MM.1S (cell line): ENCODE data around the gene NXT2.
A peak's percentile ranks its signal among the peaks of the same experiment; 100 is the strongest.

Source experiments
- DNase-seq: peaks from one replicate; pipeline ENCODE4 v3.0.0-alpha.2; 2015
- H2AFZ ChIP-seq: fragments of 300-600 bp; sonication (generic); 2 replicates; pipeline ENCODE4 v1.6.0; 2016; ENCODE audit warnings: antibody characterized with exemption, low read length
- H3F3A ChIP-seq: fragments of 300-600 bp; sonication (generic); 2 replicates; pipeline ENCODE4 v1.6.1; 2016; ENCODE audit warnings: mild to moderate bottlenecking, antibody characterized with exemption, low read length, moderate library complexity, mixed read lengths; ENCODE audit not compliant: insufficient read depth
- H3K27ac ChIP-seq: fragments of 300-600 bp; sonication (generic); 2 replicates; pipeline ENCODE4 v1.5.1; 2016; ENCODE audit warnings: mild to moderate bottlenecking, low read length
- H3K27me3 ChIP-seq: fragments of 300-600 bp; sonication (generic); replicated peaks from 2 replicates; pipeline ENCODE4 v1.6.0; 2016; ENCODE audit warnings: low read length; ENCODE audit not compliant: insufficient read depth
- H3K36me3 ChIP-seq: fragments of 300-600 bp; sonication (generic); replicated peaks from 2 replicates; pipeline ENCODE4 v1.6.1; 2016; ENCODE audit warnings: mild to moderate bottlenecking, low read length, mixed read lengths; ENCODE audit not compliant: insufficient read depth
- H3K4me1 ChIP-seq: fragments of 300-600 bp; sonication (generic); 2 replicates; pipeline ENCODE4 v1.6.1; 2016; ENCODE audit warnings: low read length, mixed read lengths
- H3K4me2 ChIP-seq: fragments of 300-600 bp; sonication (generic); 2 replicates; pipeline ENCODE4 v1.6.0; 2016; ENCODE audit warnings: low read depth, low read length
- H3K4me3 ChIP-seq: fragments of 300-600 bp; sonication (generic); 2 replicates; pipeline ENCODE4 v1.5.1; 2016; ENCODE audit warnings: low read length, mixed read lengths
- H3K79me2 ChIP-seq: fragments of 300-600 bp; sonication (generic); 2 replicates; pipeline ENCODE4 v1.6.1; 2016; ENCODE audit warnings: mixed run types, low read length, mixed read lengths
- H3K9ac ChIP-seq: fragments of 300-600 bp; sonication (generic); 2 replicates; pipeline ENCODE4 v1.6.1; 2016; ENCODE audit warnings: low read length, mixed read lengths
- H3K9me2 ChIP-seq: fragments of 300-600 bp; sonication (generic); replicated peaks from 2 replicates; pipeline ENCODE4 v1.6.1; 2016; ENCODE audit warnings: mild to moderate bottlenecking, low read length, mixed read lengths; ENCODE audit not compliant: insufficient read depth
- H3K9me3 ChIP-seq: fragments of 300-600 bp; sonication (generic); replicated peaks from 2 replicates; pipeline ENCODE4 v1.6.1; 2016; ENCODE audit warnings: mild to moderate bottlenecking, low read length, mixed read lengths; ENCODE audit not compliant: insufficient read depth
- H4K20me1 ChIP-seq: fragments of 300-600 bp; sonication (generic); 2 replicates; pipeline ENCODE4 v1.6.1; 2016; ENCODE audit warnings: mild to moderate bottlenecking, low read length, moderate library complexity, mixed read lengths; ENCODE audit not compliant: insufficient read depth
- CTCF ChIP-seq: fragments of 300-600 bp; sonication (generic); IDR thresholded peaks from 2 replicates; pipeline ENCODE4 v1.5.1; 2016; ENCODE audit warnings: antibody characterized with exemption, low read length, mixed read lengths
- EZH2 ChIP-seq: fragments of 300-600 bp; sonication (generic); optimal IDR thresholded peaks from 2 replicates; pipeline ENCODE3; 2017; ENCODE audit warnings: low read depth, mild to moderate bottlenecking, antibody characterized with exemption, low read length, mixed read lengths
- EZH2phosphoT487 ChIP-seq: fragments of 300-600 bp; sonication (generic); IDR thresholded peaks from 2 replicates; pipeline ENCODE4 v1.6.1; 2018; ENCODE audit warnings: antibody characterized with exemption, low read length

The NXT2 gene

GRCh38 chrX:109511113-109511512 is 25.5 kb upstream of the NXT2 start:
- no peak overlapping the region for H3K27ac ChIP-seq
- H3K27me3 ChIP-seq, result no peaks in the 10 kb centered on the region
- H3K9me3 ChIP-seq, result no peaks in the 10 kb centered on the region
- H3K79me2 ChIP-seq, result no peaks in the 10 kb centered on the region
- H3K9ac ChIP-seq, result no peak overlapping the region
- no peak for DNase-seq
- H3K4me1 ChIP-seq, result no peaks in the 10 kb centered on the region
- TF ChIP-seq CTCF, result no peak
- no peak for TF ChIP-seq EZH2phosphoT487
- TF ChIP-seq EZH2, result no peak
- no peaks in the 10 kb centered on the region for H3K9me2 ChIP-seq
- H3K4me2 ChIP-seq, result no peak overlapping the region
- no peak overlapping the region for H2AFZ ChIP-seq
- no peak overlapping the region for H3K4me3 ChIP-seq
- H3F3A ChIP-seq, result no peaks in the 10 kb centered on the region
- no peaks in the 10 kb centered on the region for H3K36me3 ChIP-seq
- H4K20me1 ChIP-seq, result no peaks in the 10 kb centered on the region

GRCh38 chrX:109519001-109519400 is 17.6 kb upstream of the NXT2 start:
- H3K4me2 ChIP-seq, result no peak overlapping the region
- H3K9ac ChIP-seq, result no peak overlapping the region
- no peaks in the 10 kb centered on the region for H3K4me1 ChIP-seq
- no peaks in the 10 kb centered on the region for H4K20me1 ChIP-seq
- no peak overlapping the region for H3K27ac ChIP-seq
- no peak overlapping the region for H2AFZ ChIP-seq
- no peaks in the 10 kb centered on the region for H3K9me3 ChIP-seq
- H3K79me2 ChIP-seq, result no peaks in the 10 kb centered on the region
- no peak overlapping the region for H3K4me3 ChIP-seq
- DNase-seq, result no peak
- H3K27me3 ChIP-seq, result no peaks in the 10 kb centered on the region
- H3F3A ChIP-seq, result no peaks in the 10 kb centered on the region
- no peaks in the 10 kb centered on the region for H3K9me2 ChIP-seq
- no peaks in the 10 kb centered on the region for H3K36me3 ChIP-seq
- TF ChIP-seq CTCF, result no peak
- TF ChIP-seq EZH2, result no peak
- TF ChIP-seq EZH2phosphoT487, result no peak

- peak; percentile 7 for DNase-seq
Measured at GRCh38 chrX:109533005-109533404, 3.6 kb upstream of the NXT2 start.

More at GRCh38 chrX:109533005-109533404, 3.6 kb upstream of the NXT2 start:
- TF ChIP-seq EZH2 (no peak), CTCF (no peak), EZH2phosphoT487 (no peak)
- Histone ChIP-seq H3K9me3 (no peaks in the 10 kb centered on the region), H3K27me3 (no peaks in the 10 kb centered on the region), H2AFZ (no peak overlapping the region), H3K36me3 (no peaks in the 10 kb centered on the region), H3K9ac (no peak overlapping the region), H3K4me1 (no peaks in the 10 kb centered on the region), H3K4me2 (no peak overlapping the region), H4K20me1 (no peaks in the 10 kb centered on the region), H3K9me2 (no peaks in the 10 kb centered on the region), H3K4me3 (no peak overlapping the region), H3K27ac (no peak overlapping the region), H3K79me2 (no peaks in the 10 kb centered on the region), H3F3A (peaks cover 8% of the 10 kb centered on the region)
